Loucy (cell line): Measurements from ENCODE around the gene RBM20.

Source experiments
- EZH2phosphoT487 ChIP-seq: fragments of 200-600 bp; IDR thresholded peaks from 2 replicates; pipeline ENCODE4 v1.6.1; 2018; ENCODE audit warnings: antibody characterized with exemption, mild to moderate bottlenecking, moderate library complexity, borderline replicate concordance
- TF ChIP-seq, protein P1 (sequence below): fragments of 200-600 bp; sonication (generic); conservative IDR thresholded peaks from 2 replicates; pipeline ENCODE4 v1.5.1; 2014; ENCODE audit warnings: mild to moderate bottlenecking, antibody characterized with exemption, low read length

DNA sequence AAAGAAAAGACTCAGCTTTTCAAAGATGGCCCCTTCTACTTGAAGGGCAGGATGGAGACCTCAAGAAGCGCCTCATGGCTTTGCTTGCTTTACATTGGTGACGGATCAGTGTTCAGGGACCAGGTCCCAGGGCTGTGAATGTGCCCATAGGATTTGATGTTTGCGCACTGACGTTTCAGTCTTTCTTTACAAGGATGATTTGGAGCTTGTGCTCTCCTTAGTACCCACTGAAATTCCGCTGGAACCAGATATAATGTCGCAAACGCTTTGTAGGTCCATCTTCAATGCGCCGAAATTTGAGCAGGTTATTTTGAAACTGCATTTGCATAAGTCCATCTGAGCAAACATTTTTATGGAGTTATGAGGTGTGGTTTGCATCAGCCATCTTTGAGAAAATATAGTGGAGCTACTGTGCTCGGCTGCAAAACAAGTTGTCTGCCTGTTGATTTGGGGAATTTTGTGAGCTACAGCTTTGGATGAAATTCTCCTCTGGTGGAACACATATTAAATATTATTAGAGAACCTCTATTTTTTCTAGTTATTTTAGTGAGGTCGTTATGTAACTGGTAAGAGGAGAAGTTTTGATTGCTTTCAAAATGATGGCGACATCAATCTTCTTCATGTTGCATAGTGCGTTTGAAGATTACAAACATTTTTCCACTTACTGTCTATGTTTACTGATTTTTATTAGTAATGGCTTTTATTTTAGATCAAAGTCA is 2.4 kb downstream of the RBM20 start:
- TF ChIP-seq, protein P1, sequence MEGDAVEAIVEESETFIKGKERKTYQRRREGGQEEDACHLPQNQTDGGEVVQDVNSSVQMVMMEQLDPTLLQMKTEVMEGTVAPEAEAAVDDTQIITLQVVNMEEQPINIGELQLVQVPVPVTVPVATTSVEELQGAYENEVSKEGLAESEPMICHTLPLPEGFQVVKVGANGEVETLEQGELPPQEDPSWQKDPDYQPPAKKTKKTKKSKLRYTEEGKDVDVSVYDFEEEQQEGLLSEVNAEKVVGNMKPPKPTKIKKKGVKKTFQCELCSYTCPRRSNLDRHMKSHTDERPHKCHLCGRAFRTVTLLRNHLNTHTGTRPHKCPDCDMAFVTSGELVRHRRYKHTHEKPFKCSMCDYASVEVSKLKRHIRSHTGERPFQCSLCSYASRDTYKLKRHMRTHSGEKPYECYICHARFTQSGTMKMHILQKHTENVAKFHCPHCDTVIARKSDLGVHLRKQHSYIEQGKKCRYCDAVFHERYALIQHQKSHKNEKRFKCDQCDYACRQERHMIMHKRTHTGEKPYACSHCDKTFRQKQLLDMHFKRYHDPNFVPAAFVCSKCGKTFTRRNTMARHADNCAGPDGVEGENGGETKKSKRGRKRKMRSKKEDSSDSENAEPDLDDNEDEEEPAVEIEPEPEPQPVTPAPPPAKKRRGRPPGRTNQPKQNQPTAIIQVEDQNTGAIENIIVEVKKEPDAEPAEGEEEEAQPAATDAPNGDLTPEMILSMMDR: no peak
- no peak for TF ChIP-seq EZH2phosphoT487
